NOMO-1 treated with dmso at 0.1 percent for 144 hours (cell line): ENCODE results near the gene PERP.

Experiments
- DNase-seq: peaks from one replicate; lab custom pipeline; 2025; ENCODE audit not compliant: unreplicated experiment; lab: John Stamatoyannopoulos, UW

PERP gene

GRCh38 chr6:138063726-138064125, 43.5 kb downstream of the PERP start:
- DNase-seq: no peak

- DNase-seq: no peak
Measured at GRCh38 chr6:138054982-138055381, 52.2 kb downstream of the PERP start.

GRCh38 chr6:138052783-138053182, 54.4 kb downstream of the PERP start:
- DNase-seq: no peak

GRCh38 chr6:138044972-138045371, 62.2 kb downstream of the PERP start:
- DNase-seq: no peak

GRCh38 chr6:138044458-138044857, 62.8 kb downstream of the PERP start:
- DNase-seq: no peak
